Mesenteric fat pad (tissue), 1 donor: Measurements from ENCODE around the gene TRIP6. TPM values are rescaled to one million over a fixed set of nuclear protein-coding genes. Genes with fewer than 3 reads are reported as not detected.

Experiments used
- DNase-seq: peaks from one replicate; pipeline ENCODE4 v3.0.0-alpha.2; 2020; ENCODE audit warnings: low spot score
- long read RNA-seq: library from polyadenylated mRNA; unstranded; transcript quantifications from one replicate; pipeline ENCODE4 v2.0.0, GENCODE V29; 2020
- total RNA-seq: library from RNA; stranded (reverse); fragmentation: NEBNext Ultra II Directional; extraction: Animal tissue kit (Norgen Biotek cat#: 25700); gene quantifications from one replicate; pipeline ENCODE4 v1.2.1, GENCODE V29; 2021
- donor health status: DM: yes; HTN: yes; CAD: no.

TRIP6 gene, protein sequence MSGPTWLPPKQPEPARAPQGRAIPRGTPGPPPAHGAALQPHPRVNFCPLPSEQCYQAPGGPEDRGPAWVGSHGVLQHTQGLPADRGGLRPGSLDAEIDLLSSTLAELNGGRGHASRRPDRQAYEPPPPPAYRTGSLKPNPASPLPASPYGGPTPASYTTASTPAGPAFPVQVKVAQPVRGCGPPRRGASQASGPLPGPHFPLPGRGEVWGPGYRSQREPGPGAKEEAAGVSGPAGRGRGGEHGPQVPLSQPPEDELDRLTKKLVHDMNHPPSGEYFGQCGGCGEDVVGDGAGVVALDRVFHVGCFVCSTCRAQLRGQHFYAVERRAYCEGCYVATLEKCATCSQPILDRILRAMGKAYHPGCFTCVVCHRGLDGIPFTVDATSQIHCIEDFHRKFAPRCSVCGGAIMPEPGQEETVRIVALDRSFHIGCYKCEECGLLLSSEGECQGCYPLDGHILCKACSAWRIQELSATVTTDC
- 71.0 TPM for total RNA-seq
- long read RNA-seq, transcript TRIP6-201 (9 exons, 1,942 nt): major isoform, 196 of 245 reads
- long read RNA-seq, partial matches to known transcripts: 29 of 245 reads
- long read RNA-seq, other reads (novel, unspliced or antisense): 20 of 245 reads

DNA sequence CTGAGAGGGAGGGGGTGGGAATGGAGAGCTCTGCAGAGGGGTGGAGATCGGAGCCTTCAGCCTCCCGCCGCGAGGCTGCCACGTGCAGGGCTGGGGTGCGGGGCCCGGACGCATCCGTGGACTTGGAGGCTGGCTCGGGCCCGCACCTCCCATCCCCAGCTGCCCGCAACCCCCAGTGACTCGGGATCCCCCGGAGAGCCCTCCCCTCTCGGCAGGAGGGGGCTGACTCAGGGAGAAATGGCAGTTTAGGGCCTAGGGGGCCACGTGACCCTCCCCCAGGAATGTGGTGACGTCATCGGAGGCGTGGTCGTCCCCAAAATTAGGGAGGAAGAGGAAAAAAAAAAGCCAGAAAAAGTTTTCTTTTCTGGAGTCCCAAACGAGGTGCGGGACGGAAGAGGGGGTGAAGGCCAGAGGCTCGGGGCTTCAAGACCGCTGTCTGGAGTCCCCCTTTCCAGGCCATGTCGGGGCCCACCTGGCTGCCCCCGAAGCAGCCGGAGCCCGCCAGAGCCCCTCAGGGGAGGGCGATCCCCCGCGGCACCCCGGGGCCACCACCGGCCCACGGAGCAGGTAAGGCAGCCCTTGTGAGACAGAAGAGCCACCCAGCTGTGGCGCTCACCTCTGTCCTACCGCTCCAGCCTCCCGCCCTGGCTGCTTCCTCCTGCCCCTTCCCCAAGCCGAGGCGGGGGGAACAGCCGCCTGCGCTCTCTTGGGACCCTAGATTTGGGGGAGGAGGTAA lies at the start of gene TRIP6:
Gene TRIP6, plus strand, starts transcription at position 348 of the 736 bp plus-strand sequence. Its CDS starts 111 bp downstream, at position 459.
- DNase-seq: peak; percentile 95

DNA sequence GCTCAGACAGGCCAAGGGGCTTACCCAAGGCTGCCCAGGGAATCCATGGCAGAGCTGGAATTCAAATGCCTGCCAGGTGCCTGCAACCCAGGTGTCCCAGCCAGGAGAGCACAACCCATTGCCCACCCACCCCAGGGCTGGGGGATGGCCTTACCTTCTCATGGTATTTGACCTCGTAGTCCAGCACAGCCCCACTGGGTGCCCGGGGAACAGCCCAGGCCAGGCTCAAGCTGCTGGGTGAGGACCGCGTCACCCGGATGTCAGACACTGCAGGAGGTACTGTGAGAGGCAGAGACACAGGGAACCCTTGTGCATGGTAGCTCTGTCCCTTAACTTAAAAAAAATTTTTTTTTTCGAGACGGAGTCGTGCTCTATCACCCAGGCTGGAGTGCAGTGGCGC lies 48.8 kb upstream of the TRIP6 start:
- DNase-seq: no peak

DNA sequence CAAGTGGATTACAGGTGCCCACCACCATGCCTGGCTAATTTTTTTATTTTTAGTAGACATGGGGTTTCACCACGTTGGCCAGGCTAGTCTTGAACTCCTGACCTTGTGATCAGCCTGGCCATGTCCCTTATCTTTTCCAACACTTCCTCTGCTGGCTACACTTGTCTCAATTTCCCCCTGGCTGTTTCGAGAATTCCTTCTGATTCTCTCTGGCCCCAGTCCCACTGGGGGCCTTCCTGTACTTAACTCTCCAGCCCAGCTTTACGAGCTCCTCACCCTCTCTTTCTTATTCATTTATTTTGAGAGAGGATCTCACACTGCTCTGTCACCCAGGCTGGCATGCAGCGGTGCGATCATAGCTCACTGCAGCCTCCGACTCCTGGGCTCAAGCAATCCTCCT lies 48.4 kb upstream of the TRIP6 start:
- DNase-seq: no peak

DNA sequence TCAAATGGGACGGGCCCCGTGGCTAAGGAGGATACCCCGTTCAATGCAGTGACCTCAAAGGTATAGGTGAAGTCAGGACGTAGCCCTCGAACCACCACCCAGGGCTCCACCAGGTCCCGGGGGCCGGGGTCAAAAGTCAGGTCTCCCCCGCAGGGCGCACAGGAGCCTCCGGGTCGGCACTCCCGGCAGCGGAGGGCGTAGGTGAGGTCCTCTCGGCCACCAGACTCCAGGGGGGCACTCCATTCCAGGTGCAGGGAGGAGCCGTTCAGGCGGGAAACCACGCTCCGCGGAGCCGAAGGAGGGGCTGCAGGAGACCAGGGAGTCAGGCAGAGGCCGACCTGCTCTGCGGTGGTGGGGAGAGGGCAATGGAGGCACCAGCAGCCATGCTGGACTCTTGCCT lies 47.6 kb upstream of the TRIP6 start:
- no peak for DNase-seq

DNA sequence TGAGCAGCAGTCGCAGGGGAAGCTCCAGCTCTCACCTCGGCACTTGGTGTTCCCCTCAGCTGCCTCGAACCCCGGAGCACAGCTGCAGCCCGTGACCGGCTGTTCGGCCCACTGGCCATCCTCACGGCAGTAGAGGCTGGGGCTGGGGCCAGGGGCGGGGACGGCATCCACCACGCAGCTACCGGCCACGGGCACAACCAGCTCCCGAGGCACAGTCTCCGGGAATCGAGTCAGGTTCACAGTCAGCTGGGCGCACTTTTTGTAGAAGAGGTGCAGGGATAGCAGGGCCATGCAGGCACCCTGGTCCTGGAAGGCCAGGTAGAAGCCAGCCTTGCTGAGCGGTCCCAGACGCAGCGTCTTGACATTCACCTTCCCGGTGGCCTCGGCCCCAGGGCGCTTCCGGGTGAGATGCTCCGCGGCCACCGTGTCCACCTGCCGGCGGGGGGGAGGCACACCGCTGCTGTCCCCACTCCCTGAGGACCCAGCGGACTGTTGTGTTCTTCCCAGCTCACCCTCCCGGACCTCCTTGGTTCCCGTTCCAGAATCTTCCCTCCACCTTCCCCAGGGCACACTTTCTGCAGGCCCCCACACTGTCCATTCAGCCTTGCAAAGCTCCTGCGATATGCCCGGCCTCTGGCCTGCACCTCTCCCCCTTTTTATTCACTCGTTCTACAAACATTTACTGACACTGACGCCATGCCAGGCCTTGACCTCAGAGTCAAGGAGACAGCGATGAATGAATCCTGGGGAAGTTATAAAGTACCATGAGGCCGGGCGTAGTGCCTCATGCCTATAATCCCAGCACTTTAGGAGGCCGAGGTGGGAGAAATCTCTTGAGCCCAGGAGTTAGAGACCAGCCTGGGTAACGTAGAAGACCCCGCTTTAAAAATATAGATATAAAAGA lies 44.7 kb upstream of the TRIP6 start:
- no peak for DNase-seq

DNA sequence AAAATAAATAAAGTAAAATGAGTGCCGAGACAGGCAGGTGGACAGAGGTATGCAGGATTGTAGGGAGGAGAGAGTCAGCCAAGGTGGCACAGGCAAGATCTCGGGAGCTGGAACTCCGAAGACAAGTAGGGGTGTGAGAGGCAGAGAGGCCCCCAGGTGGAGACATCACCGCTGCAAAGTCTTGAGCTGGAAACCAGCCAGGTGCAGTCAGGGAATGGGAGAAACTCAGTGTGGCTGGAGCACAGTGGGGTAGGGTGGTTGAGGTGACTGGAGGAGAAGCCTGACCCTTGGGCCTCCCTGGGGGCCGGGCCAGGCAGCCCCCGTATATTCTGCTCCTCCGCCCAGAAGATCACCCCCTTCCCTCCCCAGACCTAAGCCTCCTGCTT lies 44.1 kb upstream of the TRIP6 start:
- DNase-seq: no peak

DNA sequence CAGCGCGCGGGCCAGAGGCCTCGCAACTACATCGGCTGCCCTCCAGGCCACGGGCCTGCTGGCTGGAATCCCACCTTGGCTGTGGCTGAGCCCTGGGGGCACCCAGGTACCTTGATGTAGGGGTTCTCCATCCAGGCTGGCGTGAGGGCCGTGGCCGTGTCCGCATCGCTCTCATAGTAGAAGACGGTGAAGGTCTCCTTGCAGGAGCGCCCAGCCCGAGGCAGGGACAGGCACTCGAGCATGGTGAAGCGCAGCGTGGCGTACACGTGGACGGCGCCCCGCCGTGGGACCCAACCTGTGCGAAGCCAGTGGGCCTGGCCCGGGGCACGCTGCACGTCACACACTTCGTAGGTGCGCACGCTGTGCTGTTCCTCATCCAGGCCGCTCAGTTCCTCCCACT lies 43.7 kb upstream of the TRIP6 start:
- no peak for DNase-seq

DNA sequence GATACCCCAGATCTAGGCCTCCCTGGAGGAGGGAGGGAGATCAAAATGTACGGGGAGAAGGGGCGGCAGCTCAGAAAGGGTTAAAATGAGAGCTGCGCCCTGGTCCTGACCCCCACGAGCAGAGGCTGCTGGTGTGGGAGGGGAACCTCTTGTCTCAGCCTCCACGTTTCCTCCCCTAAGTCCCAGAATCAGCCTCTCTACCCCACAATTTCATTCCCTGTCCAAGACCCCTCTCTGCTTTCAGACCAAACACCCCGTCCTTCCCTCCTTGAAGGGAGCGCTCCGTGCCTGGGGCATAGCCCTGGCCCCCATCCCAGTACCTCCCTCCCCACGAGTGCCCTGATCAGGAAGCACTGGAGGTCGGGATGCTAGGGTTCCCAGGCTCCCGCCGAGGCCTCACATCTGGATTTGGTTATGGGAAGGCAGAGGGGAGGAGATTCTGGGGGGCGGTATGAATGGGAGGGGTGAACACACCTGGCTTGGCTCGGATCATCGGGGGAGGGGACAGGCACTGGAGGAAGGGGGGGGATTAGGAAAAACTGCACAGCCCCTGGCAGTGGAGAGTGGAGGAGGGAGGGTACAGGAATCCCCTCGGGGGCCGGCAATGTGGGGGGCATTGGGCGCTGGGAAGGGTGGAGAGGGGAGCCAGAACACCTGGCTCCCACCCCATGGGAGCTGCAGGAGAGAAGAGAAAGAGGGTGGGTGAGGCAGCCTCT lies 42.5 kb upstream of the TRIP6 start:
- no peak for DNase-seq

DNA sequence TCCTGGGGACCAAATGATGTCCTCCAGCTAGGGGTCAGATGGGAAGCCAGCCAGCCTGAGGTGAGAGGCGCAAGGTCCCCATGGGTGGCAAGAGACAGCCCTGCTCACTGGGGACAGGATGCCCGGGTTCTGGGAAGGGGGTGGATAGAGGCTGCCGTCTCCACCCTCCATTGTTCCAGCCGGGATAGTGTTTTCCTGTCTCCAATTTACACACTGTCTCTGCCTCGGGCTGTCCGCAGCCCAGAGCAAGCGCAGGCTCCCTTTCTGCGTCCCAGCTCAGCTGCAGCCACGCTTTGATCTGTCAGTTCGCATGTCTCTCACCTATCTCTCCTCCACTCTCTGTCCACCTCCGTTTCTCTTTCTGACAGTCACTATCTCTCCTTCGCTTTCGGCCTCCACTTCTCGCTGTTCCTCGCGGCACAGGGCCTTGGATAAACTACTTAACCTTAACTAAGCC lies 41.9 kb upstream of the TRIP6 start:
- DNase-seq: no peak

DNA sequence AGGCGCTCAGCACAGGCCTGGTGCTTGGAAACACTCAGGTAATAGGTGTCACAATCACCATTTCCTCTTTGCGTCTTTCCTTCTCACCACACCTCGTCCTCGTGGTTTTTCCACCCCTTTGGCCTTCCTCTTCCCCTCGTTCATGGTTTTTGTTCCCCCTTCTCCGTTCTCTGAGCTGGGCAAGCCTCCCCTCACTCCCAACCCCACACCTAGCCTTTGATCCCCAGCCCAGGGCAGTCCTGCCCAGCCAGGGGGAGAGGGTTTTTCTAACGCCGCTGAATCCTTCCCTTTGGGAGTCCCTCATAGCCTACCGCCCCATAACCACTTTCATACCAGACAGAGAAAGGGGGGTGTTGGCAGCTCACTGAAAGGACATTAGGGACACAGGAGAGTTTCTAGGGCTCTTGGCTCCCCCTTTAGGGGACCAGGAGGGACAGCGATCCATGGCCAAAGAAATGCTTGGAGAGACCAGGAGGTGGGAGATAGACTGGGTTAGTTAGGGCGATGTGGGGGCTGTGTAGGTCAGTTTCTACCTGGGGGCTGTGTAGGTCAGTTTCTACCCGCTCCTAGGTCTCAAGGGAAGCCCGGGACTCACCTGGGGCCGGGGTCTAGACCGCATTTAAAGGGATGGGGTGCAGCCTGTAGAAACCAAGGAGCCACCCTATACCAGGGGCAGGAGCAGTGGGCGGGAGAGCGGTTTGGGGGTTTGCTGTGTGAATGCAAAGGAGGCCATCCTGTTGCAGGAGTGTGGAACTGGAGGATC lies 41.3 kb upstream of the TRIP6 start:
- DNase-seq: no peak

DNA sequence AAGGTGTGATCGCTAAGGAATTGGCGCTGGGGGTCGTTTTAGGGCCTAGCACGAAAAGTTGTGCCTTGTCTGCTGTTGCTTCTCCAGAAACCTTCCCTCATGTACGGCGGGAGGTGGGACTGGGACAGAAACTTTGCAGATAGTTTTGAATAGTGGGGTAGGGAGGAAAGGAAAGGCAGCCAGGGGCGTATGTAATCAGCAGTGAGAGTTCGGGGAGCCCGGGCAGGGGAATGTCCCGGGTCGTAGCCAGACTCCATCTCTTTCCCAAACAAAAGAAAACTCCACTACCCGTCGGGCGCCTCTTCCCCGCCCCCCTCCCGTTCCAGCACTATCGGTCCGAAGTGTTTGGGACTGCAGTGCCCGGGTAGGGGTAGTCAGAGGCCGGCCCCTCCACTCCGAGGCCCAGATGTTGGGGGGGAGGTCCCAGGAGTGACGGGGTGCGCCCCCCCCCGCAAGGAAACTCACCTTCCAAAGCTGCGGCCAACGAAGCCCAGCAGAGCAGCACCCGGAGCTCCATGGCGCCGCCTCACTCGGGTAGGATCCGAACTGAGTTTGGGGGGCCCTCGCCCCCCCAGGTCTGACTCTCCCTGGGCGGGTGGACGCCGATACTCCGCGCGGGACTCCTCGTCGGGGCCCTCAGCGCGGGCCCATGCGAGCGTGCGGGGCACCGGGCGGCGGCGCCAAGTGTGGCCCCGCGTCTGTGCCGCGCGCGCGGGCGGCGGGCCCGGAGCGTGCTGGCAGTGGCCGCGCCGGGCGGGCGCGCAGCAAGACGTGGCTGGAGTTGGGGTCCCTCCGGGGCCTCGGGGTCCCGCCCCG lies 40.5 kb upstream of the TRIP6 start:
- DNase-seq: no peak

DNA sequence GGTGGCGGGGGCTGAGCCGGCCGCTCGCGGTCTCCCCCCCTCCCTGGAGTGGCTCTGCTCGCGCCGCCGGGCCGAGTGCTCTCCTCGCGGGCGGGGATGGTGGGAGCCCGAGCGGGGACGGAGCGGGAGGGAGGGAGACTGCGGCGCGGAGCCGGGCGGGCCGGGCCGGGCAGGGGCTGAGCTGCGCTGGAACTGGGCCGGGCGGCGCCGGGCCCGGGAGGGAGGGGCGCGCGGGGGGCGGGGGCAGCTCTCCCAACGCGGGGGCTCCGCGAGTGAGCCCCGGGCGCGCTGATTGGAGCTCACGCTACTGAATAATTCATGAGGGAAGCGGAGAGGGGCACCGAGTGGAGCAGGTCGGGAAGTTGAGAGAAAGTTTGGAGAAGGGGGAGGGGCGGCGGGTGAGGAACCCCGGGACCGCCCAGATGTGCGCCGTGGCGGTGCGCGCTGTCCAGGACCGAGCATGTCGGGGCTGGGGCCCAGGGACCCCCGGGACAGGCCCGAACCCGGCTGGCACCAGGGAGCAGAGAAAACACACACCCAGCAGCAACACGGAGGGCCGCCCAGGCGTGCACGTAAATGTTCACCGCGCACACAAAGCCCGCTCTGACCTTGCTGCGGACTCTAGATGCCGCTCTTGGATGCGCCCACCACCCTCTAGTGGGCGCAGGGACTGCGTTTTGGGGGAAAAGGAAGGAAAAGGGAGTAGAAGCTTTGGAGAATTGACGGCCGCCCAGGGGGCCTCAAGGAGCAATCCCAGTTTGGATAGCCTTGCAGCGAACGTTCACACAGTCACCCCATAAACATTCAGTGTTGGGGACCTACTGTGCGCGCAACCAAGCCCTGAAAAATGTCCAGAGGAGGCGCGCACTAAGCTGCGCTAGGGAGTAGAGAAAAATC lies 39.6 kb upstream of the TRIP6 start, which contains the start of gene EPHB4:
Gene EPHB4, minus strand, starts transcription at position 194 of the 897 bp plus-strand sequence. CDS start 493 bp downstream, outside the sequence.
- no peak for DNase-seq

DNA sequence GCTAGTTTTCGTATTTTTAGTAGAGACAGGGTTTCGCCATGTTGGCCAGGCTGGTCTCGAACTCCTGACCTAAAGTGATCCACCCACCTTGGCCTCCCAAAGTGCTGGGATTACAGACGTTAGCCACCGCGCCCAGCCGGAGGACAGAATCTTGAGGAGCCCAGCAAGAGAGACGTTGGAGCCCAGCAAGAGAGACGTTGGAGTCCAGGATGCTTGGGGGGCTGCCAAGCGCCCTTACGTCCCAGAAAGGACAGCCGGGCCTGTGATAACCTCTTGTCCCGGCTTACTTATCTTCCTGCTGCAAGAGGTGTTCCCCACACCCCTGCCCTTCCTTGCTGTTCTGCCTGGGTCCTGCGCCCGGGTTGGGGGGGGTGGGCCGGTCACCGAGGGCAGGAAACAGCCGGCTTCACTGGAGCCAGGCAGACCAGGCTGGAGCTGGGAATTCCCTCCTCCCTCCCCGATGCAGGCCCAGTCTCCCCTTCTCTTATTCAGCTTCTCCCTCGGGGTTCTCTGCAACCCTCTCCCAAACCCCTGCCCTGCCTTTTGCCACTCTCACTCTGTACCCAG lies 38.0 kb upstream of the TRIP6 start:
- DNase-seq: no peak

DNA sequence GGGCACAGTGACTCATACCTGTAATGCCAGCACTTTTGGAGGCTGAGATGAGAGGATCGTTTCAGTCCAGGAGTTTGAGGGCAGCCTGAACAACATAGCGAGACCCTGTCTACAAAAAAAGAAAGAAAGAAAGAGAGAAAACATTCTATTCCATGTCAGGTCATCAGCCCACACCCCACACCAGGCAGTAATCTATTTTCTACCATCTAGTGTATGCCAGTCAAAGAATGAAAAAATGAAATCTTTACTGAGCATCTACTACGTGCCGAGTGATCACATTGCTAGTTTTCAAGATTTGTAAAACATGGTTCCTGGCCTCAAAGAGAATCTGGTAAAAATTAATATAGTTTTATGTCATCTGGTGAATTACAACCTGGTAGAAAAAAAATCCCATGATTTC lies 36.8 kb upstream of the TRIP6 start:
- no peak for DNase-seq

DNA sequence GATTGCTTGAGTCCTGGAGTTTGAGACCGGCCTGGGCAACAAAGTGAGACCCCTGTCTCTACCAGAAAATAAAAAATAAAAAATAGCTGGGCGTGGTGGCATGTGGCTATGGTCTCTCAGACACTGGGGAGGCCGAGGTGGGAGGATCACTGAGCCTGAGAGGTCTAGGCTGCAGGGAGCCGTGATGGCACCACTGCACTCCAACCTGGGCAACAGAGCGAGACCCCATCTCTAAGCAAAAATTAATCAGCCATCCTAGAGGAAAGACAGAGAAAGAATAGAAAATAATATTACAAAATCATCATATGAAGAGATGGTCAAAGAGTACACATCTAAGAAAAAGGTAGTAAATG lies 34.9 kb upstream of the TRIP6 start:
- no peak for DNase-seq

DNA sequence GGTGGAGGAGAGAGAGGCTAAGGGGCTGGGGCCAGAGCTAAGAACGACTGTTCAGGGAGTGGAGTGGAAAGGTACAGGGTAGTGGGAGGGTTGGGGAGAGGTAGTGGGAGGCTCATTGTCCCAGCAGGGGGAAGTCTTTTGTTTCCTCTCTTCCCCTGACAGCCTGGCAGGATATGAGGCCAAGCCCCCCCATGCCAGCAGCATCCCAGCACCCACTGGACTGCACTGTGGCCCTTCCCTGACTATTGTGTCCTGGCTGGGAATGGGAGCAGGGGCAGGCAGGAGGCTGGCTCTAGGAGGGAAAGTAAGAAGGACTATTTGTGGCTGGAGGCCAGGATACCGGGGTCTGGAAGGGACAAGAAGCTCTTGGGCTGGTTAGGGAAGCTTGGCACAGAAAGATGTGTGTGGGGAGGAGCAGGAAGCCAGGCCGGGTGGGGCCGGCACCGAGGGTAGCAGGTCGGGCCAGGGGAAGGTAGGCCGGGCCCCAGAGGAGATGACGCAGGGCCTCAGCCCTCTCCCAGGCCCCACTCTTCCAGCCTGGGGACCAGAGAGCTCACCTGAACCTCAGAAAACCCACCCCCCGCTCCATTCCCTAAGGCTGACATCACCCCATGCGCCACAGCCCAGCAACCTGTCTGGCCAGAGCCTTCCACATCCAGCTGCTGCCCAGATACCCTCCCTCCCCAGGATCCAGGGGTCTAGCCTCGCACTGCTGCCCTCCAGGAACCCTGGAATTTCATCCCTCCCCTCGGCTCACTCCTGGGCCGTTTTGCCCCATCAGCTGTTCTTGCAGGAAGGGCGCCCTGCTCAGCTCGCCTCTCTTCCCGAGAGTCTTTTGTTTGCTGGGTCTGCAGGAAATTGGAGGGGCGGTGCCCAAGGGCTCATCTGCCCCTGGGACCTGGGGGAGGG lies 31.0 kb upstream of the TRIP6 start:
- no peak for DNase-seq

DNA sequence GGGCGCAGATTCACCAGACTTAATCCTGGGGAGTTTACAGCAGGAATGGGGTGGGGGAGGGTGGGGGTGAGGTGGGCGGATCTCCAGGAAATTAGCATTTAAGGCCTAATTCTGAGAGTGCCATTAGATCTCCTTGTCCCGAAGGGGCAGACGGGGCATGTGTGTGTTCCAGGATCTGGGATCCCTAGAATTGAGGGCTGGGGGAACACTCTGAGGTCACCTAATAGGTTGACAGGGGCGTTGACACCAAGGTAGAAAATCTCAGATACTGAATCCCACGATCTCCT lies 30.4 kb upstream of the TRIP6 start:
- no peak for DNase-seq
